Natural killer cell treated with Interleukin-12 subunit alpha and Interleukin-12 subunit beta and Interleukin-15 and Interleukin-18, amount 100 ng/mL, for 72 hours (primary cell): ENCODE data around the gene SCN1B. TPM values are rescaled to one million over a fixed set of nuclear protein-coding genes. Genes with fewer than 3 reads are reported as not detected.

ENCODE experiments used
- ATAC-seq, 2 donors: fragments of 150-1000 bp; cut with Tn5 transposase in 1 of 2; sonication (Bioruptor Pico), chemical (Tn5 transposase) in 1 of 2; 2 replicates each; pipeline ENCODE4 v1.10.0; 2021
- DNase-seq: peaks from one replicate; pipeline ENCODE4 v3.0.0; 2022; ENCODE audit warnings: low spot score
- H3K27ac Mint-ChIP-seq, 2 donors: 1 replicate in 1 of 2; 2 replicates in 1 of 2; pipeline ENCODE4 v1.8.0; 2022; ENCODE audit warnings: mixed read lengths in 2 of 2, mild to moderate bottlenecking in 1 of 2, moderate library complexity in 1 of 2
- H3K27me3 Mint-ChIP-seq, 2 donors: 1 replicate in 1 of 2; 2 replicates in 1 of 2; pipeline ENCODE4 v1.8.0; 2022; ENCODE audit warnings: mixed read lengths in 2 of 2
- H3K36me3 Mint-ChIP-seq: one replicate; pipeline ENCODE4 v1.8.0; 2022; ENCODE audit warnings: mixed read lengths
- H3K4me1 Mint-ChIP-seq, 2 donors: 1 replicate in 1 of 2; 2 replicates in 1 of 2; pipeline ENCODE4 v1.8.0; 2022; ENCODE audit warnings: low read depth in 2 of 2, mixed read lengths in 2 of 2, mild to moderate bottlenecking in 1 of 2
- H3K4me3 Mint-ChIP-seq: one replicate; pipeline ENCODE4 v1.8.0; 2022; ENCODE audit warnings: mixed read lengths
- H3K9me3 Mint-ChIP-seq: 2 replicates; pipeline ENCODE4 v1.8.0; 2022; ENCODE audit warnings: mixed read lengths
- total RNA-seq, 2 donors: library from RNA; stranded (reverse); gene quantifications; one replicate each; pipeline ENCODE4 v1.2.3, GENCODE V29; 2022

Gene SCN1B
- total RNA-seq, 2 donors from 2014 or later, result 0.52 to 0.95 TPM

GRCh38 chr19:35053667-35054293 is 23.5 kb downstream of the SCN1B start:
- Mint-ChIP-seq H3K4me3 (no peak overlapping the region), H3K4me1 (no peaks in the 10 kb centered on the region), H3K36me3 (no peaks in the 10 kb centered on the region), H3K9me3 (no peaks in the 10 kb centered on the region), H3K27me3 (peaks cover 10 to 11% of the 10 kb centered on the region in 2 donors), H3K27ac (no peak overlapping the region)
- DNase-seq (no peak), ATAC-seq (no peak)

- ATAC-seq (no peak), DNase-seq (no peak)
- no peak overlapping the region for H3K4me3 Mint-ChIP-seq
- peaks cover 10 to 11% of the 10 kb centered on the region in 2 donors for H3K27me3 Mint-ChIP-seq
- H3K9me3 Mint-ChIP-seq, result no peaks in the 10 kb centered on the region
- H3K4me1 Mint-ChIP-seq, result no peaks in the 10 kb centered on the region
- no peaks in the 10 kb centered on the region for H3K36me3 Mint-ChIP-seq
- no peak overlapping the region for H3K27ac Mint-ChIP-seq
These were observed 24.4 kb downstream of the SCN1B start for GRCh38 chr19:35054626-35055025.

GRCh38 chr19:35055715-35056179 is 25.5 kb downstream of the SCN1B start:
- no peaks in the 10 kb centered on the region for H3K36me3 Mint-ChIP-seq
- H3K27ac Mint-ChIP-seq, result no peak overlapping the region
- ATAC-seq (no peak), DNase-seq (no peak)
- H3K9me3 Mint-ChIP-seq, result no peaks in the 10 kb centered on the region
- peaks cover 10 to 11% of the 10 kb centered on the region in 2 donors for H3K27me3 Mint-ChIP-seq
- H3K4me3 Mint-ChIP-seq, result no peak overlapping the region
- no peaks in the 10 kb centered on the region for H3K4me1 Mint-ChIP-seq

- DNase-seq (no peak), ATAC-seq (no peak)
- Mint-ChIP-seq H3K27me3 (peaks cover 10 to 11% of the 10 kb centered on the region in 2 donors), H3K9me3 (no peaks in the 10 kb centered on the region), H3K27ac (no peak overlapping the region), H3K4me3 (no peak overlapping the region), H3K4me1 (no peaks in the 10 kb centered on the region), H3K36me3 (no peaks in the 10 kb centered on the region)
These were observed 26.3 kb downstream of the SCN1B start for GRCh38 chr19:35056513-35057063.

GRCh38 chr19:35058370-35058769 is 28.1 kb downstream of the SCN1B start:
- Mint-ChIP-seq H3K4me1 (no peaks in the 10 kb centered on the region), H3K36me3 (no peaks in the 10 kb centered on the region), H3K9me3 (no peaks in the 10 kb centered on the region), H3K27ac (no peak overlapping the region), H3K4me3 (no peak overlapping the region), H3K27me3 (peaks cover 10 to 11% of the 10 kb centered on the region in 2 donors)
- no peak for ATAC-seq
- no peak for DNase-seq

GRCh38 chr19:35059006-35059798 is 28.9 kb downstream of the SCN1B start:
- DNase-seq (no peak), ATAC-seq (peak in 1 of 2 donors; percentile 12)
- Mint-ChIP-seq H3K27ac (no peak overlapping the region), H3K36me3 (no peaks in the 10 kb centered on the region), H3K9me3 (no peaks in the 10 kb centered on the region), H3K4me3 (no peak overlapping the region), H3K27me3 (peaks cover 10 to 11% of the 10 kb centered on the region in 2 donors), H3K4me1 (no peaks in the 10 kb centered on the region)

GRCh38 chr19:35059799-35060091 is 29.5 kb downstream of the SCN1B start:
- Mint-ChIP-seq H3K27ac (no peak overlapping the region), H3K27me3 (peaks cover 10 to 11% of the 10 kb centered on the region in 2 donors), H3K4me1 (no peaks in the 10 kb centered on the region), H3K4me3 (no peak overlapping the region), H3K9me3 (no peaks in the 10 kb centered on the region), H3K36me3 (no peaks in the 10 kb centered on the region)
- DNase-seq (no peak), ATAC-seq (peak; percentile 17 to 32)

GRCh38 chr19:35060160-35060855 is 30.0 kb downstream of the SCN1B start:
- Mint-ChIP-seq H3K9me3 (no peaks in the 10 kb centered on the region), H3K27me3 (peaks cover 10 to 11% of the 10 kb centered on the region in 2 donors), H3K36me3 (no peaks in the 10 kb centered on the region), H3K4me1 (no peaks in the 10 kb centered on the region), H3K4me3 (no peak overlapping the region), H3K27ac (no peak overlapping the region)
- DNase-seq (no peak), ATAC-seq (peak; percentile 36 to 43)

GRCh38 chr19:35061583-35062373 is 31.5 kb downstream of the SCN1B start:
- H3K9me3 Mint-ChIP-seq, result no peaks in the 10 kb centered on the region
- no peak for ATAC-seq
- no peak overlapping the region for H3K4me3 Mint-ChIP-seq
- peaks cover under 1 to 1% of the 10 kb centered on the region in 2 donors for H3K27me3 Mint-ChIP-seq
- H3K4me1 Mint-ChIP-seq, result peaks cover 0 to 3% of the 10 kb centered on the region in 2 donors
- H3K36me3 Mint-ChIP-seq, result no peaks in the 10 kb centered on the region
- H3K27ac Mint-ChIP-seq, result no peak overlapping the region
- DNase-seq, result no peak

GRCh38 chr19:35062942-35063341 is 32.7 kb downstream of the SCN1B start:
- no peak for ATAC-seq
- Mint-ChIP-seq H3K4me1 (peaks cover 0 to 7% of the 10 kb centered on the region in 2 donors), H3K36me3 (no peaks in the 10 kb centered on the region), H3K27ac (no peak overlapping the region), H3K9me3 (no peaks in the 10 kb centered on the region), H3K4me3 (no peak overlapping the region), H3K27me3 (no peaks in the 10 kb centered on the region)
- DNase-seq, result no peak

GRCh38 chr19:35063940-35064818 is 33.9 kb downstream of the SCN1B start:
- Mint-ChIP-seq H3K4me3 (no peak overlapping the region), H3K9me3 (no peaks in the 10 kb centered on the region), H3K27ac (no peak overlapping the region), H3K27me3 (peaks cover 0 to under 1% of the 10 kb centered on the region in 2 donors), H3K4me1 (peaks cover 0 to 7% of the 10 kb centered on the region in 2 donors), H3K36me3 (no peaks in the 10 kb centered on the region)
- DNase-seq (no peak), ATAC-seq (no peak)

GRCh38 chr19:35065574-35065973 is 35.3 kb downstream of the SCN1B start:
- H3K9me3 Mint-ChIP-seq, result no peaks in the 10 kb centered on the region
- H3K27ac Mint-ChIP-seq, result no peak overlapping the region
- DNase-seq (no peak), ATAC-seq (no peak)
- peaks cover 0 to 3% of the 10 kb centered on the region in 2 donors for H3K27me3 Mint-ChIP-seq
- H3K4me1 Mint-ChIP-seq, result peaks cover 0 to 7% of the 10 kb centered on the region in 2 donors
- no peaks in the 10 kb centered on the region for H3K36me3 Mint-ChIP-seq
- no peak overlapping the region for H3K4me3 Mint-ChIP-seq
